Testis (tissue), 2 donors: ENCODE results near the gene NUBPL.

Experiments
- POLR2A ChIP-seq: fragments of 450-650 bp; IDR thresholded peaks from one replicate; pipeline ENCODE4 v1.6.1; 2017; ENCODE audit warnings: antibody characterized with exemption, mild to moderate bottlenecking, moderate library complexity
- TF ChIP-seq, protein P1 (sequence below), 3 experiments: fragments of 450-650 bp in 2 of 3; fragments of 200-600 bp in 1 of 3; sonication (generic) in 1 of 3; IDR thresholded peaks; one replicate each; pipeline ENCODE4 v1.5.1; 2016 to 2019; ENCODE audit warnings: antibody characterized with exemption in 3 of 3, mild to moderate bottlenecking in 2 of 3, moderate library complexity in 1 of 3

DNA sequence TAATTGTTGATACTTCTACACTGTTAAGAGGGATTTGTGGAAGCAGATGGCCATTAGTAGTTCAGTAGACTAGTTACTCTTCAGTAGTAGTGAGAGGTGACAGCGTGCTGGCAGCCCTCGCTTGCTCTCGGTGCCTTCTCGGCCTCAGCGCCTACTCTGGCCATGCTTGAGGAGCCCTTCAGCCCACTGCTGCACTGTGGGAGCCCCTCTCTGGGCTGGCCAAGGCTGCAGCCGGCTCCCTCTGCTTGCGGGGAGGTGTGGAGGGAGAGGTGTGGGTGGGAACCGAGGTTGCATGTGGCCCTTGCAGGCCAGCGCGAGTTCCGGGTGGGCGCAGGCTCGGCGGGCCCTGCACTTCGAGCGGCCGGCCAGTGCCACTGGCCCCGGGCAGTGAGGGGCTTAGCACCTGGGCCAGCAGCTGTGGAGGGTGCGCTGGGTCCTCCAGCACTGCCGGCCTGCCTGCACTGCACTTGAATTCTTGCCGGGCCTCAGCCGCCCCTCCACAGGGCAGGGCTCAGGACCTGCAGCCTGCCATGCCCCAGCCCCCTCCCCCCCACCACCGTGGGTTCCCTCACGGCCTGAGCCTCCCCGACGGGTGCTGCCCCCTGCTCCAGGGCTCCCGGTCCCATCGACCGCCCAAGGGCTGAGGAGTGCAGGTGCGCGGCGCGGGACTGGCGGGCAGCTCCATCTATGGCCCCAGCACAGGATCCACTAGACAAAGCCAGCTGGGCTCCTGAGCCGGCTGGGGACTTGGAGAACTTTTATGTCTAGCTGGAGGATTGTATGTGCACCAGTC lies 139.3 kb downstream of the NUBPL start:
- TF ChIP-seq, protein P1, sequence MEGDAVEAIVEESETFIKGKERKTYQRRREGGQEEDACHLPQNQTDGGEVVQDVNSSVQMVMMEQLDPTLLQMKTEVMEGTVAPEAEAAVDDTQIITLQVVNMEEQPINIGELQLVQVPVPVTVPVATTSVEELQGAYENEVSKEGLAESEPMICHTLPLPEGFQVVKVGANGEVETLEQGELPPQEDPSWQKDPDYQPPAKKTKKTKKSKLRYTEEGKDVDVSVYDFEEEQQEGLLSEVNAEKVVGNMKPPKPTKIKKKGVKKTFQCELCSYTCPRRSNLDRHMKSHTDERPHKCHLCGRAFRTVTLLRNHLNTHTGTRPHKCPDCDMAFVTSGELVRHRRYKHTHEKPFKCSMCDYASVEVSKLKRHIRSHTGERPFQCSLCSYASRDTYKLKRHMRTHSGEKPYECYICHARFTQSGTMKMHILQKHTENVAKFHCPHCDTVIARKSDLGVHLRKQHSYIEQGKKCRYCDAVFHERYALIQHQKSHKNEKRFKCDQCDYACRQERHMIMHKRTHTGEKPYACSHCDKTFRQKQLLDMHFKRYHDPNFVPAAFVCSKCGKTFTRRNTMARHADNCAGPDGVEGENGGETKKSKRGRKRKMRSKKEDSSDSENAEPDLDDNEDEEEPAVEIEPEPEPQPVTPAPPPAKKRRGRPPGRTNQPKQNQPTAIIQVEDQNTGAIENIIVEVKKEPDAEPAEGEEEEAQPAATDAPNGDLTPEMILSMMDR (IDR thresholded peaks at IDR 0.05), result no peak
- TF ChIP-seq POLR2A, result no peak
